ENCODE data around the gene ZDHHC12.

ZDHHC12 gene

GRCh38 chr9:128685636-128686489, 38.1 kb downstream of the ZDHHC12 start:
- peak in 4 of 6 experiments; percentile 9 to 30 (median 22) for DNase-seq

- DNase-seq: peak; percentile 57 to 76 (median 66)
These were observed 39.4 kb downstream of the ZDHHC12 start for GRCh38 chr9:128684325-128685199.

DNA sequence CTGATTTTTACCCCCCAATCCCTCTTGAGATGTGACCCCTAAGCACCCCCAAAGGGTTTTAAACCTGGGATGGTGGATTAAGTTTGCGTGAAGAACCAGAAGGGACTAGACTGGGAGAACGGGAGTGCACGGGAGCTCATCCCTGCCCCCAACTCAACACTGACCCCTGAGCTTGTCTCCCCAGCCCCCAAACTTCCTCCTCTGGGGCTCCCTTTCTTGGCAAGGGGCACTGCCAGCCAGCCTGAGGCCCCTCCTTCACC, 39.9 kb downstream of the ZDHHC12 start:
- DNase-seq: peak in 1 of 6 experiments; percentile 38

DNA sequence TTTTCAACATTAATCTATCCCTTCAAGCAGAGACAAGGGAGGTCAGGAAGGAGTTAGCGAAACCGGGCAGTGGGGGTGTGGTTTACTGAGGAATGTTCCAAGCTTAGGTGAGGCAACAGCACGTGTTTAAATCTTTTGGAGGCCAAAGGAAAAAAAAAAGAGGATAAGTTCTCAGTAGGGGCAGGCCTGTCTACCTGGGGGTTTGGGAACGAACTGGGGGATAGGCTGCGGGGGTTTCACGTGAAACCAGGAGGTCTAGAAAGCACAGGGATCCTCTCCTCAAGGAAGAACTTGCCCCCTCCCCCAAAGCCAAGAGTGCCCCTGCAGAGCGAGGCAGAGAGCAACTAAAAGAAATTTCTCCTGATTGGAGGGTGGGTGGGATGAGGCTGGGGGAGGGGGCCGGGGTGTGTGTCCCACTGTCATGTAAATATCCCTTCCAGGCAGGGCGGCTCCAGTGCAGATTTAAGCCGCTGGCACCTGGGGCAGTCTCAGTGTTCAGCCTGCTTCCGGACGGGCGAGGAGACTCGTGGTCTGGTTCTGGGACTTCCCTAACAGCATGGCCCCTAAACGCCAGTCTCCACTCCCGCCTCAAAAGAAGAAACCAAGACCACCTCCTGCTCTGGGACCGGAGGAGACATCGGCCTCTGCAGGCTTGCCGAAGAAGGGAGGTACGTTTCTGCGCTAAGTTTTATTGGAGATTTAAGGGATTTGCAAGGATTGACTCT, 40.4 kb downstream of the ZDHHC12 start:
- peak in 2 of 6 experiments; percentile 24 to 37 for DNase-seq

- no peak for DNase-seq
These were observed 46.1 kb downstream of the ZDHHC12 start for GRCh38 chr9:128677794-128678193.

- DNase-seq: no peak
These were observed 48.5 kb downstream of the ZDHHC12 start for GRCh38 chr9:128675382-128675781.
